ENCODE results near the gene ZNF385B. TPM values are rescaled to one million over a fixed set of nuclear protein-coding genes. Genes with fewer than 3 reads are reported as not detected.

Gene ZNF385B
- total and polyA plus RNA-seq, 10 of the 15 experiments (the other 5 are each of a cell fraction or from before 2014, with no cell fraction given) = not detected

- Histone ChIP-seq H3K36me3 (ENCODE audit: control insufficient read depth in 2 of 2, insufficient read depth in 2 of 2, low read length in 1 of 2) (no peaks in the 10 kb centered on the region), H3K9ac (ENCODE audit: control insufficient read depth, insufficient read depth, low read length) (no peak overlapping the region), H3K27me3 (replicated peaks in 1 of 2; ENCODE audit: control insufficient read depth in 2 of 2, insufficient read depth in 2 of 2, low read length in 1 of 2) (peaks cover 0 to 3% of the 10 kb centered on the region in 2 experiments; a peak in 1 of 4 replicates), H2AFZ (ENCODE audit: control insufficient read depth, low read depth, low read length) (no peak overlapping the region), H3K4me1 (ENCODE audit: control insufficient read depth, insufficient read depth, low read length) (no peaks in the 10 kb centered on the region), H3K27ac (ENCODE audit: control insufficient read depth, insufficient read depth) (no peak overlapping the region), H3K79me2 (ENCODE audit: control insufficient read depth, insufficient read depth, low read length) (no peaks in the 10 kb centered on the region), H3K4me2 (ENCODE audit: control insufficient read depth, insufficient read depth) (no peak overlapping the region), H4K20me1 (ENCODE audit: control insufficient read depth, insufficient read depth) (no peaks in the 10 kb centered on the region), H3K9me3 (replicated peaks; ENCODE audit: control insufficient read depth, insufficient read depth, low read length) (no peaks in the 10 kb centered on the region), H3K4me3 (no peak overlapping the region)
- CTCF ChIA-PET = interaction anchor here (0.6 to 5.0 kb wide), 15 partner anchors 9 to 679 kb away, joined by 3 to 46 read pairs (median 5); no protein-coding TSS in a partner anchor
- BruUV-seq (replicated peaks) = no TSS peak
- RAD21 ChIA-PET (ENCODE audit: unreplicated experiment) = interaction anchor here (0.8 to 4.7 kb wide), 3 partner anchors 8 to 221 kb away, joined by 3 to 19 read pairs (median 5); no protein-coding TSS in a partner anchor
- intact Hi-C loops (cut with micrococcal nuclease; ENCODE audit: unreplicated experiment) = loop anchor here (1.0 to 5.0 kb wide), 4 partner anchors 221 to 678 kb away; no protein-coding TSS in a partner anchor
- FAIRE-seq (peak; percentile 65), ATAC-seq (peak; percentile 79), DNase-seq (ENCODE audit: low read depth, low spot score) (no peak)
- TF ChIP-seq KLF5 (IDR thresholded peaks at IDR 0.05; ENCODE audit: partially characterized antibody) (no peak), MEF2A (IDR thresholded peaks at IDR 0.05; ENCODE audit: insufficient read depth, low read depth, low read length) (no peak), SPI1 (IDR thresholded peaks at IDR 0.05; ENCODE audit: borderline replicate concordance, insufficient read depth, low read depth, low read length) (peak; percentile 75; the same call in 1 of the 2 replicates), FOXM1 (IDR thresholded peaks at IDR 0.05; ENCODE audit: low read depth, low read length) (no peak), CTCF (IDR thresholded peaks at IDR 0.05 in 2 of 3, conservative IDR thresholded peaks at IDR 0.05 in 1 of 3; ENCODE audit: control insufficient read depth in 2 of 3, extremely low read depth in 1 of 3, insufficient read depth in 1 of 3, low read depth in 3 of 3, low read length in 3 of 3) (peak; percentile 47 to 65 (median 48); a peak in 5 of 6 replicates), RAD21 (IDR thresholded peaks at IDR 0.05; ENCODE audit: insufficient read depth, low read depth, low read length) (peak; percentile 69), SMC3 (IDR thresholded peaks at IDR 0.05; ENCODE audit: borderline replicate concordance, low read length) (peak; percentile 73), TAF1 (IDR thresholded peaks at IDR 0.05; ENCODE audit: borderline replicate concordance, low read depth, low read length) (no peak)
- POLR2A ChIA-PET = no interaction called here
- 59% methylated on average over 5 of the region's 5 CpGs for WGBS (ENCODE audit: insufficient coverage, insufficient replicate concordance, low lambda C conversion rate, missing lambda C conversion rate)
- in situ Hi-C loops (cut with MboI) = loop anchor here (10.0 kb wide), 1 partner anchor 676 kb away; no protein-coding TSS in a partner anchor
- SMC1A ChIA-PET (ENCODE audit: uncharacterized antibody, unreplicated experiment) = interaction anchor here (0.7 to 2.0 kb wide), 6 partner anchors 18 to 311 kb away, joined by 3 to 8 read pairs (median 3); no protein-coding TSS in a partner anchor
These were observed 420.7 kb downstream of the ZNF385B start for GRCh38 chr2:179440642-179441251.
